ENCODE measurements around the gene SCAMP5. TPM values are rescaled to one million over a fixed set of nuclear protein-coding genes. Genes with fewer than 3 reads are reported as not detected.

SCAMP5 gene
- total and polyA plus RNA-seq, 2 of the 13 experiments (the other 11 are each of a cell fraction or from before 2014, with no cell fraction given): 34.3 to 49.0 TPM

GRCh38 chr15:75042730-75043508 is 47.6 kb downstream of the SCAMP5 start (continued):
- TF ChIP-seq, protein P1, sequence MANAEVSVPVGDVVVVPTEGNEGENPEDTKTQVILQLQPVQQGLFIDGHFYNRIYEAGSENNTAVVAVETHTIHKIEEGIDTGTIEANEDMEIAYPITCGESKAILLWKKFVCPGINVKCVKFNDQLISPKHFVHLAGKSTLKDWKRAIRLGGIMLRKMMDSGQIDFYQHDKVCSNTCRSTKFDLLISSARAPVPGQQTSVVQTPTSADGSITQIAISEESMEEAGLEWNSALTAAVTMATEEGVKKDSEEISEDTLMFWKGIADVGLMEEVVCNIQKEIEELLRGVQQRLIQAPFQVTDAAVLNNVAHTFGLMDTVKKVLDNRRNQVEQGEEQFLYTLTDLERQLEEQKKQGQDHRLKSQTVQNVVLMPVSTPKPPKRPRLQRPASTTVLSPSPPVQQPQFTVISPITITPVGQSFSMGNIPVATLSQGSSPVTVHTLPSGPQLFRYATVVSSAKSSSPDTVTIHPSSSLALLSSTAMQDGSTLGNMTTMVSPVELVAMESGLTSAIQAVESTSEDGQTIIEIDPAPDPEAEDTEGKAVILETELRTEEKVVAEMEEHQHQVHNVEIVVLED (CRISPR knock-in tag; IDR thresholded peaks at IDR 0.05; ENCODE audit: borderline replicate concordance): peak; percentile 56; the same call in 1 of the 2 replicates
- TF ChIP-seq ZNF552 (CRISPR knock-in tag; IDR thresholded peaks at IDR 0.05; ENCODE audit: borderline replicate concordance) (0 out of 2 replicates have a peak, but pooled peaks have one; percentile 11), TAF1 (CRISPR knock-in tag; IDR thresholded peaks at IDR 0.05) (no peak), RXRA (CRISPR knock-in tag; IDR thresholded peaks at IDR 0.05) (peak; percentile 96), ZNF678 (CRISPR knock-in tag; IDR thresholded peaks at IDR 0.05) (no peak), ZNF720 (CRISPR knock-in tag; IDR thresholded peaks at IDR 0.05) (0 out of 2 replicates have a peak, but pooled peaks have one; percentile 10), NFKB2 (CRISPR knock-in tag; IDR thresholded peaks at IDR 0.05; ENCODE audit: borderline replicate concordance) (peak; percentile 39; the same call in 1 of the 2 replicates), ZC3H13 (CRISPR knock-in tag; IDR thresholded peaks at IDR 0.05) (no peak), NR2F6 (IDR thresholded peaks at IDR 0.05) (peak; percentile 86), NR2F6 (CRISPR knock-in tag; IDR thresholded peaks at IDR 0.05) (peak; percentile 97), PHF20 (CRISPR knock-in tag; IDR thresholded peaks at IDR 0.05) (peak; percentile 24; the same call in 1 of the 2 replicates), CEBPG (CRISPR knock-in tag; IDR thresholded peaks at IDR 0.05) (peak; percentile 71), ZNF740 (CRISPR knock-in tag; IDR thresholded peaks at IDR 0.05) (no peak), ADNP (CRISPR knock-in tag; IDR thresholded peaks at IDR 0.05) (no peak), NFATC3 (CRISPR knock-in tag; IDR thresholded peaks at IDR 0.05) (0 out of 2 replicates have a peak, but pooled peaks have one; percentile 19), ARID4A (CRISPR knock-in tag; IDR thresholded peaks at IDR 0.05; ENCODE audit: borderline replicate concordance) (peak; percentile 59; the same call in 1 of the 2 replicates), SMAD1 (CRISPR knock-in tag; IDR thresholded peaks at IDR 0.05; ENCODE audit: borderline replicate concordance, low read depth) (peak; percentile 61; the same call in 1 of the 2 replicates), ZNF30 (CRISPR knock-in tag; IDR thresholded peaks at IDR 0.05) (no peak)
- TF ChIP-seq, protein P2, sequence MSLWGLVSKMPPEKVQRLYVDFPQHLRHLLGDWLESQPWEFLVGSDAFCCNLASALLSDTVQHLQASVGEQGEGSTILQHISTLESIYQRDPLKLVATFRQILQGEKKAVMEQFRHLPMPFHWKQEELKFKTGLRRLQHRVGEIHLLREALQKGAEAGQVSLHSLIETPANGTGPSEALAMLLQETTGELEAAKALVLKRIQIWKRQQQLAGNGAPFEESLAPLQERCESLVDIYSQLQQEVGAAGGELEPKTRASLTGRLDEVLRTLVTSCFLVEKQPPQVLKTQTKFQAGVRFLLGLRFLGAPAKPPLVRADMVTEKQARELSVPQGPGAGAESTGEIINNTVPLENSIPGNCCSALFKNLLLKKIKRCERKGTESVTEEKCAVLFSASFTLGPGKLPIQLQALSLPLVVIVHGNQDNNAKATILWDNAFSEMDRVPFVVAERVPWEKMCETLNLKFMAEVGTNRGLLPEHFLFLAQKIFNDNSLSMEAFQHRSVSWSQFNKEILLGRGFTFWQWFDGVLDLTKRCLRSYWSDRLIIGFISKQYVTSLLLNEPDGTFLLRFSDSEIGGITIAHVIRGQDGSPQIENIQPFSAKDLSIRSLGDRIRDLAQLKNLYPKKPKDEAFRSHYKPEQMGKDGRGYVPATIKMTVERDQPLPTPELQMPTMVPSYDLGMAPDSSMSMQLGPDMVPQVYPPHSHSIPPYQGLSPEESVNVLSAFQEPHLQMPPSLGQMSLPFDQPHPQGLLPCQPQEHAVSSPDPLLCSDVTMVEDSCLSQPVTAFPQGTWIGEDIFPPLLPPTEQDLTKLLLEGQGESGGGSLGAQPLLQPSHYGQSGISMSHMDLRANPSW (CRISPR knock-in tag; IDR thresholded peaks at IDR 0.05; ENCODE audit: borderline replicate concordance): no peak; the same call in 1 of the 2 replicates

Data from HepG2 (cell line).